ENCODE results near the gene GKN2. TPM values are rescaled to one million over a fixed set of nuclear protein-coding genes. Genes with fewer than 3 reads are reported as not detected.

Gene GKN2
- total and polyA plus RNA-seq, 9 of the 15 experiments (the other 6 are each of a cell fraction or from before 2014, with no cell fraction given) = not detected

- BruUV-seq (replicated peaks) = no TSS peak
- ATAC-seq (no peak), DNase-seq (ENCODE audit: extremely low read depth in 1 of 4, low spot score in 3 of 4) (no peak), FAIRE-seq (no peak)
- Histone ChIP-seq H3K27me3 (ENCODE audit: control insufficient read depth in 2 of 2, insufficient read depth in 2 of 2, low read length in 2 of 2) (peaks cover 0 to 13% of the 10 kb centered on the region in 2 experiments; a peak in 4 of 5 replicates), H3K9me1 (ENCODE audit: control insufficient read depth, insufficient read depth, low read length) (no peaks in the 10 kb centered on the region), H3K79me2 (ENCODE audit: control insufficient read depth, insufficient read depth, low read length) (no peaks in the 10 kb centered on the region), H4K20me1 (replicated peaks; ENCODE audit: control insufficient read depth, insufficient read depth, low read length) (no peaks in the 10 kb centered on the region), H2AFZ (ENCODE audit: low read depth, low read length) (no peak overlapping the region), H3K9ac (ENCODE audit: insufficient read depth in 1 of 2, low read depth in 2 of 2, low read length in 2 of 2) (no peak overlapping the region), H3K4me3 (no peak overlapping the region), H3K4me1 (replicated peaks in 1 of 2; ENCODE audit: control insufficient read depth in 2 of 2, insufficient read depth in 2 of 2, low read length in 2 of 2) (no peaks in the 10 kb centered on the region), H3K36me3 (ENCODE audit: control insufficient read depth, insufficient read depth, low read length) (no peaks in the 10 kb centered on the region), H3K27ac (ENCODE audit: extremely low read depth, low read depth, low read length) (no peak overlapping the region), H3K4me2 (ENCODE audit: insufficient read depth, low read length) (no peak overlapping the region), H3K9me3 (replicated peaks; ENCODE audit: control insufficient read depth, insufficient read depth, low read depth, low read length) (no peaks in the 10 kb centered on the region)
- ChIA-PET POLR2A (no interaction called here), CTCF (ENCODE audit: low intra/inter-chr PET ratio) (interaction anchor here (0.7 kb wide), 1 partner anchor 19 kb away, joined by 3 read pairs; no protein-coding TSS in a partner anchor)
- in situ Hi-C loops (cut with MboI) (no loop called here), intact Hi-C loops (cut with micrococcal nuclease) (no loop called here)
- TF ChIP-seq KDM1A (IDR thresholded peaks at IDR 0.05) (no peak), ZFX (CRISPR knock-in tag; IDR thresholded peaks at IDR 0.05) (no peak), COPS2 (conservative IDR thresholded peaks at IDR 0.05) (no peak), RCOR1 (IDR thresholded peaks at IDR 0.05; ENCODE audit: borderline replicate concordance in 1 of 2, low read depth in 2 of 2, low read length in 2 of 2) (no peak), SNRNP70 (optimal IDR thresholded peaks at IDR 0.05; ENCODE audit: low read depth, low read length) (no peak), ARID3B (CRISPR knock-in tag; IDR thresholded peaks at IDR 0.05; ENCODE audit: borderline replicate concordance) (no peak), BRD4 (IDR thresholded peaks at IDR 0.05) (no peak), CLOCK (CRISPR knock-in tag; IDR thresholded peaks at IDR 0.05; ENCODE audit: borderline replicate concordance) (no peak)
- 0% methylated on average over 3 of the region's 3 CpGs for WGBS (ENCODE audit: insufficient coverage, low coverage, missing lambda C conversion rate)
Observed at GRCh38 chr2:68995916-68996315, 43.2 kb upstream of the GKN2 start.

All from K562 (cell line).